ENCODE results near the gene KCND3. TPM values are rescaled to one million over a fixed set of nuclear protein-coding genes. Genes with fewer than 3 reads are reported as not detected.
A peak's percentile ranks its signal among the peaks of the same experiment; 100 is the strongest.

The KCND3 gene
- total RNA-seq, 2 experiments from 2014 or later, result not detected

DNA sequence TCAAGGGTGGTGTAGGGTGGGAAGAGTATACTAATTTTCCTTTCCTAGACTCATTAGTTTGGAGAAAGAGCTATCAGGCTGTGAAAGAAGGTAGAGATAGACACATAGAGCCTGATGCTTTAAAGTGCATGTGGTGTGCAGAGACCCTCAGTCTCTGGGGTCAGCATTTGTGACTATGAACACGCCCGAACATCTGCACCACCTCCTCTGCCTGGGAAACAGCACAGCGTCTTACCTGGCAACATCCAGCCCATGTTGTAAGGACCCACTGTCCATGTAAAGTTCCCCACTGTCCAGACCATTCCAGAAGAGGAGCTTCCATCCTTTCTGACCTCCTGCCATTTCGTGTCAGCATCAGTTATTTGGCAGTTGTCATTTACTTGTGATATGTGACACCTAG, 83.4 kb downstream of the KCND3 start:
- ChIA-PET POLR2A (no interaction called here), CTCF (no interaction called here)
- intact Hi-C loops (cut with DNase I, micrococcal nuclease), result no loop called here
- no peak for DNase-seq
- ATAC-seq, result no peak
- Mint-ChIP-seq H3K9me3 (ENCODE audit: low read depth) (no peaks in the 10 kb centered on the region), H3K4me3 (no peak overlapping the region), H3K27ac (no peak overlapping the region), H3K4me1 (peaks cover 8% of the 10 kb centered on the region), H3K27me3 (peaks cover 32% of the 10 kb centered on the region), H3K36me3 (ENCODE audit: low read depth) (no peaks in the 10 kb centered on the region)

DNA sequence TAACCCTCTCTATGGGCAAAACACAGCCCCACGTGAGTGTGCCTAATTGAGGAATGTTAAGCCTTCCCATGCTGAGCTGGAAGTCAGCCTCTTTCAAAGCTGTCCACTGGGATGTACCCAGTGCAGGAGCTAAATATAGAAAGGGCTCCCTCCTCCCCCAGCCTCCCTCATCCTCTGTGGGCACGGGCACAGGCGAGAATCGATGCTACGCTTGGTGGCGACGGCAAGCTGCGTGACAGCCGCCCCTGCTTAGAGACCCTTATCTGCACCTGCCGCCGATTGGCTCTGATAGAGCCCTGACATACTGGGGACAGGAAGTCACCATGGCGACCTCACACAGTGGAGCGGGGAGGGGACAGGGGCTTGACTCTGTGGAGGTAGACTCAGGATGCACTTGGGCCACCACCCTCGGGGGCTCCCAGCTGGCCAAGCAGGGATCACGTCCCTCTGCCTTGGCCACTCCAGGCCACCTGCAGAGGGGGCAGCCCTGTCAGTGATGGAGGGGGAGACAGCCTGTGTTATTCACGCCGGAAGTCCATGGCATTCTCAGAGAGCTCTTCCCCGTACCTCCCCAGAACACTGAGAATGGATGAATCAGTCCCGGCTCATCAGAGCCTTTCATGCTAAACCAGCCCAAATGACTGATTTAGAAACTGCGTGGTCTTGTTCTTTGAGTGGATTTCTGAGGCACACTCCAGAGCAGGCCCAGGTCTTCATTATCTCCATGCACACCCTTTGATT, 84.8 kb downstream of the KCND3 start:
- Mint-ChIP-seq H3K4me1 (peaks cover 8% of the 10 kb centered on the region), H3K36me3 (ENCODE audit: low read depth) (no peaks in the 10 kb centered on the region), H3K27ac (peak overlapping the region; percentile 24), H3K27me3 (peaks cover 27% of the 10 kb centered on the region), H3K9me3 (ENCODE audit: low read depth) (no peaks in the 10 kb centered on the region), H3K4me3 (no peak overlapping the region)
- intact Hi-C loops (cut with DNase I, micrococcal nuclease), result no loop called here
- ATAC-seq (peak; percentile 90), DNase-seq (peak; percentile 55)
- CTCF ChIA-PET, result interaction anchor here (0.6 kb wide), 1 partner anchor 432 kb away, joined by 3 read pairs; no protein-coding TSS in a partner anchor
- POLR2A ChIA-PET, result no interaction called here

DNA sequence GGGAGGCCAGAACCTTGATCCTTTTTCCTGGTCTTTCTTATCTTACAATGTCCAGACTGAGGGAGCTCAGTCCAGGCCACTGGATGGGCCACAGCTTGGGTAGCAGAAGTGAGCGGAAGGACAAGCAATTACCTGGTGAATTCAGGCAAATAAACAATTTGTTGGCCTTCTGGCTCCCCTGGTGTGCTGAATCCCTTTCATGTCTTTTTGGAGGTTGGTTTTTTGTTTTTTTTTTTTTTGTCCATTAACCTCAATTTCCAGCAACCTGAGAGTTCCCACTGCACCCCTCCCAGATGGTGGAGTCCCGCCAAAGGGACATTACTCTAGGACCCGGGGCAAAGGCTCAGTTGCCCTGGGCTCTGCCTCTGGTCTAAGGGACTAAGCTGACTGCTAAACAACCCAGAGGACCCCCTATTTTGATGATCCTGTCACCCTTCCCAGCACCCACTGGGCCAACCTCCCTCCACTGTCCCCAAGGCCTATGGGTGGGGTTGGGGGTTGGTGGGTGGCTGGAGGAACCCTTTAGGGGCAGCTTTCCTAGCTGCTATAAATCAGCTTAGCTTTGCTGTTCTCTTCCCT, 85.5 kb downstream of the KCND3 start:
- H3K9me3 Mint-ChIP-seq (ENCODE audit: low read depth), result no peaks in the 10 kb centered on the region
- peaks cover 21% of the 10 kb centered on the region for H3K27me3 Mint-ChIP-seq
- ATAC-seq, result no peak
- intact Hi-C loops (cut with DNase I, micrococcal nuclease), result no loop called here
- no peak overlapping the region for H3K27ac Mint-ChIP-seq
- ChIA-PET POLR2A (no interaction called here), CTCF (interaction anchor here (0.7 kb wide), 2 partner anchors 88 to 405 kb away, joined by 3 to 5 read pairs; no protein-coding TSS in a partner anchor)
- no peak for DNase-seq
- H3K4me3 Mint-ChIP-seq, result no peak overlapping the region
- H3K36me3 Mint-ChIP-seq (ENCODE audit: low read depth), result no peaks in the 10 kb centered on the region
- peaks cover 8% of the 10 kb centered on the region for H3K4me1 Mint-ChIP-seq

GRCh38 chr1:111903148-111903870, 86.2 kb downstream of the KCND3 start:
- peaks cover 16% of the 10 kb centered on the region for H3K27me3 Mint-ChIP-seq
- POLR2A ChIA-PET, result interaction anchor here (0.6 kb wide), 1 partner anchor 24 kb away, joined by 3 read pairs; no protein-coding TSS in a partner anchor
- H3K9me3 Mint-ChIP-seq (ENCODE audit: low read depth), result no peaks in the 10 kb centered on the region
- H3K36me3 Mint-ChIP-seq (ENCODE audit: low read depth), result no peaks in the 10 kb centered on the region
- peaks cover 8% of the 10 kb centered on the region for H3K4me1 Mint-ChIP-seq
- no peak overlapping the region for H3K27ac Mint-ChIP-seq
- no peak overlapping the region for H3K4me3 Mint-ChIP-seq
- ATAC-seq, result no peak
- CTCF ChIA-PET, result interaction anchor here (0.7 kb wide), 2 partner anchors 89 to 405 kb away, joined by 3 to 5 read pairs; no protein-coding TSS in a partner anchor
- DNase-seq, result no peak
- intact Hi-C loops (cut with DNase I, micrococcal nuclease), result no loop called here

DNA sequence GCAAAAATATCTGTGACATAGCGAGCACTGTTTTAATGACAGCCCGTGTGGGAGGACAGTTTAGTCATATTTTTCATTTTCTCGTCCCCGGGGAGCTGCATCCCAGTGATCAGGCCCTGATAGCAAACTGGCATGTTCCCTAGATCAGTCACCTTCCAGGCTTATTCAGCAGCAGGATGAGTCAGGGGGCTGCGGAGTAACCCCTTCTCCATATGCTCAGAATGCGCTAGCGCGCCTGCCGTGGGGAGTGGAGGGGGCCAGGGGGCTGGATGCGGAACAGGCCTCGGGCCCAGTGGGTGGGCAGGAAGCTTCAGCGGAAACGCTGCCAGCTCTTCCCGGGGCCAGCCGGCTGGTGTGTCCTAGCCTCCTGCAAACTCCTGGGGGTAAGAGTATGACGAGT, 94.0 kb downstream of the KCND3 start:
- Mint-ChIP-seq H3K27ac (no peak overlapping the region), H3K4me3 (no peak overlapping the region), H3K4me1 (no peaks in the 10 kb centered on the region), H3K27me3 (peaks cover 4% of the 10 kb centered on the region), H3K9me3 (ENCODE audit: low read depth) (no peaks in the 10 kb centered on the region), H3K36me3 (ENCODE audit: low read depth) (no peaks in the 10 kb centered on the region)
- no peak for ATAC-seq
- ChIA-PET CTCF (interaction anchor here (0.6 kb wide), 1 partner anchor 408 kb away, joined by 3 read pairs; no protein-coding TSS in a partner anchor), POLR2A (interaction anchor here (0.8 kb wide), 1 partner anchor 106 kb away, joined by 4 read pairs; no protein-coding TSS in a partner anchor)
- intact Hi-C loops (cut with DNase I, micrococcal nuclease), result no loop called here
- no peak for DNase-seq

DNA sequence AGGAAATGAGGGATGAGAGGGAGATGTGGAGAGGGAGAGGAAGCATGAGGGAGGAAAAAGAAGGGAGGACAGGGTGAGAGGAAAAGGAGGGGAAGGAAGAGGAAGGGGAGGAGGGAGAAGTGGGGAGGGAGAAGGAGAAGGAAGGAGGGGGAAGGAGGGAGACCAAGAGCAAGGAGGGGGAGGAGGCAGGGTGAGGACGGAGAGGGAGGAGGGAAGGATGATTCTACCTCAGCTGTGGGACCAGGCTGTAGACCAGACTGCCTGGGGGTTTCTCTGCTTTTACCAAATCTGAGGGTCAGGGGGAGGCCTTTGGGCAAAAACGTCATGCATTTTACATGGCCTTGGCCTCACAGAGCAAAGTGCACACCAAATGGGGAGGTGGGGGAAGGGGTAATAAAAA, 94.5 kb downstream of the KCND3 start:
- intact Hi-C loops (cut with DNase I, micrococcal nuclease), result no loop called here
- H3K27ac Mint-ChIP-seq, result no peak overlapping the region
- DNase-seq, result no peak
- ATAC-seq, result no peak
- ChIA-PET POLR2A (no interaction called here), CTCF (no interaction called here)
- H3K27me3 Mint-ChIP-seq, result peaks cover 4% of the 10 kb centered on the region
- H3K4me3 Mint-ChIP-seq, result no peak overlapping the region
- H3K36me3 Mint-ChIP-seq (ENCODE audit: low read depth), result no peaks in the 10 kb centered on the region
- H3K4me1 Mint-ChIP-seq, result no peaks in the 10 kb centered on the region
- no peaks in the 10 kb centered on the region for H3K9me3 Mint-ChIP-seq (ENCODE audit: low read depth)

DNA sequence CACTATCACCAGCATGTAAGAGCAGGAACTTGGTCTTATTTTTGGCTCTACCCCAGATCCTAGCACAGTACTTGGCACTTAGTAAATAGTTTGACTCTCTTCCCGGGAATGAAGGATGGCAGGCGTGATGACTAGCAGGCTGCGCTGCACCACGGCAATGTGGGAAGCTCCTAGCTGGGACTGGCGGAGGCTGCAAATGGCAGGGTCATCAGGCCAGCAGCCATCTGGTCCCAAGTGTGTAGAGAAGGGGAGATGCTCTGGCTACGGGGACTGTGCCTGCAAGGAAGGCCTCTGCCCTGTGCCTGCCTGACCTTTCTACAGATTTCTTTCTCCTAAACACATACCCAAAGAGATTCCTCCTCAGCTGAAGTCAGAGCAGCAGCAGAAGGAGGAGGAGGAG, 95.0 kb downstream of the KCND3 start:
- H3K9me3 Mint-ChIP-seq (ENCODE audit: low read depth), result no peaks in the 10 kb centered on the region
- no peak overlapping the region for H3K4me3 Mint-ChIP-seq
- POLR2A ChIA-PET, result no interaction called here
- DNase-seq, result no peak
- ATAC-seq, result no peak
- CTCF ChIA-PET, result no interaction called here
- intact Hi-C loops (cut with DNase I, micrococcal nuclease), result no loop called here
- H3K4me1 Mint-ChIP-seq, result no peaks in the 10 kb centered on the region
- no peaks in the 10 kb centered on the region for H3K36me3 Mint-ChIP-seq (ENCODE audit: low read depth)
- H3K27ac Mint-ChIP-seq, result no peak overlapping the region
- peaks cover 4% of the 10 kb centered on the region for H3K27me3 Mint-ChIP-seq

DNA sequence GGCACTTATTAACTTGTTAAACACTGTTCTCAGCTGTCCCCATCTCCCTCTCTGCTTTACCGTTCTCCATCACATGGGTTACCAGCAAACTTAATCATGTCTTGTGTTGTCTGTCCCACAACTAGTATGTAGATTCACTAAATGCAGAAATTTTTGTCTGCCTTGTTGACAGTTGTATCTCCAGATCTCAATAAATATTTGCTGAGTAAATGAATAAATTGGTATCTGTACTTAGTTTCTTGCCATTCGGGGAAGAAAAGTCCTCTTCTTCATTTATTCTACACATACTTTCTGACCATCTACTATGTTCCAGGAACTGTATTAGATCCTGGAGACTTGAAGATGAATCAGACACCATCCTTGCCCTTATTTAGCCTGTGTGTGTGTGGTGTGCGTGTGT, 97.9 kb downstream of the KCND3 start:
- intact Hi-C loops (cut with DNase I, micrococcal nuclease), result no loop called here
- peaks cover 4% of the 10 kb centered on the region for H3K4me1 Mint-ChIP-seq

DNA sequence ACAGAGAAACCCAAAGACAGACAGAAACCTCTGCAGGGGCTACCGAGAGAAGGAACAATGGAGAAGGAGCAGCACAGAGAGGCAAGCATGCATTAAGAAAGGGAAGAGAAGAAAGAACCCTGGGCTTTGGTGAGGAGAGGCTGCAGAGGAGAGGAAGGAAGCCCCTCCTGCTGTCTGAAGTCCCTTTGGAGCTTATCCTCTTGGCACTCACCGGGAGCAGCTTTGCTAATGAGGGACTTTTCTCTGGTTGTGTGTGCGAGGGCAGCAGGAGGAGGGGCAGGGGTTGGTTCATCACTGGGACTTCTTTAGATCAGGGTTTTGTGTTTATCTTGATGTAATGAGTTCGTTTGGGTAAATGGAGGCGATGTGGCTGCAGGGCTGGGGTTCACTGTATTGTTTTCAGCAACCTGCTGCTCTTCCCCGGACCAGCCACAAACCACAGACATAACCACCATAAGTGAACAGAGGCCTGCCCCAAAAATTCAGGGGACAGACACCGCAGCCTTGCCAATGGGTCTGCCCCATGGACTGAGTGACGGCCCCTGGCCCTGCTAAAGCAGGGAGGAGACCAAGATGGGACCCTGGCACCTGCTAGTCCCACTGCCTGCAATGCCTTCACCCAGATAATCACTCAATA, 100.6 kb downstream of the KCND3 start:
- Mint-ChIP-seq H3K4me3 (no peak overlapping the region), H3K27ac (no peak overlapping the region), H3K9me3 (ENCODE audit: low read depth) (no peaks in the 10 kb centered on the region), H3K4me1 (peaks cover 4% of the 10 kb centered on the region), H3K36me3 (ENCODE audit: low read depth) (no peaks in the 10 kb centered on the region), H3K27me3 (peaks cover 7% of the 10 kb centered on the region)
- ATAC-seq (no peak), DNase-seq (no peak)
- ChIA-PET POLR2A (no interaction called here), CTCF (interaction anchor here (0.7 kb wide), 1 partner anchor 11 kb away, joined by 4 read pairs; no protein-coding TSS in a partner anchor)
- intact Hi-C loops (cut with DNase I, micrococcal nuclease), result no loop called here

More for the DNA sequence above, 97.9 kb downstream of the KCND3 start:
- Mint-ChIP-seq H3K36me3 (ENCODE audit: low read depth) (no peaks in the 10 kb centered on the region), H3K4me3 (no peak overlapping the region), H3K27ac (no peak overlapping the region), H3K9me3 (ENCODE audit: low read depth) (no peaks in the 10 kb centered on the region), H3K27me3 (peaks cover 6% of the 10 kb centered on the region)
- DNase-seq (no peak), ATAC-seq (no peak)
- ChIA-PET POLR2A (no interaction called here), CTCF (no interaction called here)

DNA sequence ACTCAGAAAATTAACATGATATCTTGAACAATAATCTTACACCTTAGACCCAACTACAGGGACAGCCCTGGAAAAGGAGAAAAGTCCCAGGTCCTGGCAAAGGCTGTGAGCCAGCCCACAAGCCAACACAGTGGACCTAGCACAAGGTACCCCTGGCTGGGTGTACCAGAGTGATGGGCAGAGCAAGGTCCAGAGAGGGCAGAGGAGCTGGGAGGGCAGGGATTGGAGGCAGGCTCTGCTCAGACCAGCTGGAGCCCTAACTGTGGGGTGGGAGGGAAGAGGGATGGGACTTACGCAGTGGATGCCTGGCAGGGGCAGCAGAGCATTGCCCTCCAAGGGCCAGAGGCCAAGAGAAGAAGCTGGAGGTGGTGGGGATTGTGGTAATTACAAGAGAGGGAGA, 101.6 kb downstream of the KCND3 start:
- ChIA-PET POLR2A (no interaction called here), CTCF (no interaction called here)
- H3K9me3 Mint-ChIP-seq (ENCODE audit: low read depth), result no peaks in the 10 kb centered on the region
- intact Hi-C loops (cut with DNase I, micrococcal nuclease), result no loop called here
- no peaks in the 10 kb centered on the region for H3K36me3 Mint-ChIP-seq (ENCODE audit: low read depth)
- H3K4me3 Mint-ChIP-seq, result no peak overlapping the region
- no peak overlapping the region for H3K27ac Mint-ChIP-seq
- H3K4me1 Mint-ChIP-seq, result peaks cover 4% of the 10 kb centered on the region
- ATAC-seq, result no peak
- no peak for DNase-seq
- H3K27me3 Mint-ChIP-seq, result peaks cover 7% of the 10 kb centered on the region

DNA sequence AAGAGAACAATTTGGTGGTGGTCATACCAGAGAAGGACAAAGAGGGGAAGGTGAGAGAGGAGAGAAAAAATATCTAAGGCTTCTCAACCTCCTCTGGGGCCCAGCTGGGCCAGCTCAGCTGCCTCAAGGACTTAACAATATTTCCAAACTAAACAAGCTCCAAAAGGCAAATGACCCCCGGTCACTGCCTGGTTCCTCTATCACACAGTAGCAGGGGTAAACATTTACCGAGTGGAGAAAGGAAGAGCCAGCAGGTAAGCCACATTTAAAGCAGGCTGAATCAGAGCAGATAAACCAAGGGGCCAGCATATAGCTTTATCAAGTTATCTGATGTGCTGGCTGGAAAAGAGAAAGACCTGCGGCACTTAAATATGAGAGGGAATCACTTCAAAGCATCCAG, 102.1 kb downstream of the KCND3 start:
- ATAC-seq (no peak), DNase-seq (no peak)
- Mint-ChIP-seq H3K4me3 (no peak overlapping the region), H3K36me3 (ENCODE audit: low read depth) (no peaks in the 10 kb centered on the region), H3K27me3 (peaks cover 8% of the 10 kb centered on the region), H3K4me1 (peaks cover 4% of the 10 kb centered on the region), H3K27ac (no peak overlapping the region), H3K9me3 (ENCODE audit: low read depth) (no peaks in the 10 kb centered on the region)
- POLR2A ChIA-PET, result no interaction called here
- intact Hi-C loops (cut with DNase I, micrococcal nuclease), result no loop called here
- CTCF ChIA-PET, result interaction anchor here (0.6 to 0.8 kb wide), 2 partner anchors 83 to 1054 kb away, joined by 3 to 4 read pairs; no protein-coding TSS in a partner anchor
